ENCODE results near the gene SLC22A15.
"Not testable (repeated sequence)": the region's sequence is repeated elsewhere in the genome, so short reads cannot be mapped to it uniquely, and the experiment has no call there.

The SLC22A15 gene

DNA sequence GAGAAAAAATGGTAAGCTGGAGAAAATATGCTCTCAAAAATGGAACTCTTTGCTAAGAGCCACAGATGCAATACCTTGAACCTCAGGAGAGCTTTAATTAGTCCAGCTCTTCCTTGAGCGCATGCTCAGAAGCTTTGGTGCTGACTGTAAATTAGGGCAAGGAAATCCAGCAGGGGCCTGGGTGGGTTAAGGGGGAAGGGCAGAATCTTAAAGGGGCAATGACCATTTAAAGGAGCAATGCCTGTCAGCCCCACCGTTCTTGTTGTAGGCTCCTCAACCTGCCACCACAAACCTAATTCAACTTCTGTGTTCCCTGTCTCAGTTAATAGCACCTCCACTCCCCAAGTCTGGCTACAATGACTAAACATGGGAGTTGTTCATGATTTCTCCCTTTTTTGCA lies 6.8 kb upstream of the SLC22A15 start:
- no peak overlapping the region for H3K4me3 ChIP-seq (IDR thresholded peaks at IDR 0.05; ENCODE audit: insufficient read depth, low read depth, low read length)
- no peak overlapping the region for H3K9ac ChIP-seq
- H2AFZ ChIP-seq (ENCODE audit: low read depth) = no peak overlapping the region
- H4K20me1 ChIP-seq (ENCODE audit: insufficient read depth) = no peaks in the 10 kb centered on the region
- H3K27ac ChIP-seq = no peak overlapping the region
- H3K36me3 ChIP-seq (ENCODE audit: insufficient read depth) = no peaks in the 10 kb centered on the region
- no peaks in the 10 kb centered on the region for H3K27me3 ChIP-seq (ENCODE audit: insufficient read depth, low read depth)
- H3K79me2 ChIP-seq (ENCODE audit: insufficient read depth, low read depth) = no peaks in the 10 kb centered on the region
- no peak for TF ChIP-seq CTCF (conservative IDR thresholded peaks at IDR 0.05; ENCODE audit: low read depth, low read length)
- no peaks in the 10 kb centered on the region for H3K4me1 ChIP-seq (ENCODE audit: low read depth, poor library complexity, severe bottlenecking)
- no peak overlapping the region for H3K4me2 ChIP-seq

GRCh38 chr1:115971778-115972177 lies 4.5 kb upstream of the SLC22A15 start:
- not testable (repeated sequence) for H3K4me1 ChIP-seq (ENCODE audit: low read depth, poor library complexity, severe bottlenecking); H2AFZ ChIP-seq (ENCODE audit: low read depth); H3K4me3 ChIP-seq (IDR thresholded peaks at IDR 0.05; ENCODE audit: insufficient read depth, low read depth, low read length); H4K20me1 ChIP-seq (ENCODE audit: insufficient read depth); H3K27me3 ChIP-seq (ENCODE audit: insufficient read depth, low read depth); H3K27ac ChIP-seq; H3K9ac ChIP-seq; H3K36me3 ChIP-seq (ENCODE audit: insufficient read depth); H3K4me2 ChIP-seq; H3K79me2 ChIP-seq (ENCODE audit: insufficient read depth, low read depth)

DNA sequence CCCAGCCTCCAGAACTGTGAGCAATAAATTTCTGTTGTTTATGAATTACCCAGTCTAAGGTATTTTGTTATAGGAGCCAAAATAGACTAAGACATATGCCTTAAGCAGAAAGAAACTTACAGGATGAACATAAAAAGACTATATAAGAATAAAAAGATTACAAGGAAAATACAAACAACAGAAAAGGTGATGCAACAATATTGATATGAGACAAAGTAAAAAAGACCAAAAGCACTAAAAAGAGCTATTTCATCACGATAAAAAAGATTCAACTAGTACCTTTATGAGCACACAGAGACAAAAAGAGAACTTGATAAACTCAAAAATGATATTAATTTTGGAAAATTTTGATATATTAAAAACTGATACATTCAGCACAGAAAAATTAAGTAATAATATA lies 3.2 kb upstream of the SLC22A15 start:
- Histone ChIP-seq H3K27me3 (ENCODE audit: insufficient read depth, low read depth) (no peaks in the 10 kb centered on the region), H3K36me3 (ENCODE audit: insufficient read depth) (no peaks in the 10 kb centered on the region), H3K27ac (no peak overlapping the region), H3K79me2 (ENCODE audit: insufficient read depth, low read depth) (no peaks in the 10 kb centered on the region), H2AFZ (ENCODE audit: low read depth) (no peak overlapping the region), H4K20me1 (ENCODE audit: insufficient read depth) (no peaks in the 10 kb centered on the region), H3K4me3 (IDR thresholded peaks at IDR 0.05; ENCODE audit: insufficient read depth, low read depth, low read length) (no peak overlapping the region), H3K9ac (no peak overlapping the region), H3K4me2 (no peak overlapping the region), H3K4me1 (ENCODE audit: low read depth, poor library complexity, severe bottlenecking) (no peaks in the 10 kb centered on the region)
- TF ChIP-seq CTCF (conservative IDR thresholded peaks at IDR 0.05; ENCODE audit: low read depth, low read length) = no peak

- no peak for TF ChIP-seq CTCF (conservative IDR thresholded peaks at IDR 0.05; ENCODE audit: low read depth, low read length)
- Histone ChIP-seq H3K79me2 (ENCODE audit: insufficient read depth, low read depth) (no peaks in the 10 kb centered on the region), H3K9ac (peak overlapping the region; percentile 51; the same call in 1 of the 2 replicates), H3K27me3 (ENCODE audit: insufficient read depth, low read depth) (no peaks in the 10 kb centered on the region), H3K4me1 (ENCODE audit: low read depth, poor library complexity, severe bottlenecking) (no peaks in the 10 kb centered on the region), H4K20me1 (ENCODE audit: insufficient read depth) (no peaks in the 10 kb centered on the region), H3K4me3 (IDR thresholded peaks at IDR 0.05; ENCODE audit: insufficient read depth, low read depth, low read length) (peak overlapping the region; percentile 69), H3K27ac (no peak overlapping the region), H3K4me2 (peak overlapping the region; percentile 73), H2AFZ (ENCODE audit: low read depth) (peak overlapping the region; percentile 82), H3K36me3 (ENCODE audit: insufficient read depth) (no peaks in the 10 kb centered on the region)
These were observed 698 bp upstream of the SLC22A15 start for GRCh38 chr1:115975569-115976061.

DNA sequence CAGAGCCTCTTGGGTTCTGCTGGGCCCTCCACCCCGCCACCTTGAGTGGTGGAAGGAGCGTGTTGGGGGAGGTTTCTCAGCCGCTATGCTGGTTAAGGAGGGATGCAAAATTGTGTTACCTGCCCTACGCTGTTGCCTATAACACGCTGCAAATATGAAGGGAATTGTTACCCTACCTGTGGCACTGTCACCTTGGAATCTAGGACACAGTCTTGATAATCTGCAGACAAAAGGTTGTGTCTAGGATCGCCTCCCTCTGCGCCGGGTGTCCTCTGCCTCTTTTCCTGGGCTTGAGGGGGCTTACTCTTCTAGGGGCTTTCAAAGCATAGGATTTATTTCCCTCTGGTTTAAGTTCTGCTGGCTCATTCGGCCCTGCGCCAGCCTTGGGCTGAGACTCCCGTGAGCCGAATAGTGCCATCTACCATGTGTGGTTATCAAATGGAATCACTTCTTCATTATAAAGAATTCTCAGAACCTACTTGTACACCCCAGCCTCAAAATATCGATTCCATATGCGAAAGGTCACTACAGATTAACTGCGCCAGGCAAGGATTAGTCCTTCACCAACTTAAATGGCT lies 697 bp downstream of the SLC22A15 start:
- H4K20me1 ChIP-seq (ENCODE audit: insufficient read depth) = no peaks in the 10 kb centered on the region
- no peak overlapping the region for H3K4me3 ChIP-seq (IDR thresholded peaks at IDR 0.05; ENCODE audit: insufficient read depth, low read depth, low read length)
- no peaks in the 10 kb centered on the region for H3K36me3 ChIP-seq (ENCODE audit: insufficient read depth)
- no peak overlapping the region; the same call in 1 of the 2 replicates for H3K4me2 ChIP-seq
- TF ChIP-seq CTCF (conservative IDR thresholded peaks at IDR 0.05; ENCODE audit: low read depth, low read length) = no peak
- no peaks in the 10 kb centered on the region for H3K4me1 ChIP-seq (ENCODE audit: low read depth, poor library complexity, severe bottlenecking)
- H3K9ac ChIP-seq = no peak overlapping the region
- H3K79me2 ChIP-seq (ENCODE audit: insufficient read depth, low read depth) = no peaks in the 10 kb centered on the region
- H3K27ac ChIP-seq = no peak overlapping the region
- no peaks in the 10 kb centered on the region for H3K27me3 ChIP-seq (ENCODE audit: insufficient read depth, low read depth)
- no peak overlapping the region; the same call in 1 of the 2 replicates for H2AFZ ChIP-seq (ENCODE audit: low read depth)

All from KMS-11 (cell line).